Fibroblast of villous mesenchyme (primary cell): ENCODE data around the gene ZNF415. TPM values are rescaled to one million over a fixed set of nuclear protein-coding genes. Genes with fewer than 3 reads are reported as not detected.

Experiments used
- DNase-seq: peaks from one replicate; pipeline ENCODE4 v3.0.0-alpha.2; 2010; ENCODE audit warnings: low read depth
- H3K4me3 ChIP-seq: 2 replicates; pipeline ENCODE4 v1.5.1; 2011; ENCODE audit warnings: low read depth, mild to moderate bottlenecking, low read length
- CTCF ChIP-seq: IDR thresholded peaks from 2 replicates; pipeline ENCODE4 v1.5.1; 2012; ENCODE audit warnings: low read depth, mild to moderate bottlenecking, low read length; ENCODE audit not compliant: insufficient read depth
- total RNA-seq: library from RNA; depleted of rRNA; stranded (reverse); fragments of >200 nt; gene quantifications from 2 replicates; pipeline ENCODE4 v1.2.3, GENCODE V29; 2012

The ZNF415 gene
- 2.2 and 2.6 TPM in 2 replicates for total RNA-seq

GRCh38 chr19:53132141-53132991, at the start of gene ZNF415:
Gene ZNF415 (minus strand): TSS chr19:53132910. CDS start chr19:53122676, 10,234 bp downstream.
- DNase-seq = peak; percentile 81
- no peak for TF ChIP-seq CTCF
- peak within 1 kb of the TSS; percentile 71 for H3K4me3 ChIP-seq

DNA sequence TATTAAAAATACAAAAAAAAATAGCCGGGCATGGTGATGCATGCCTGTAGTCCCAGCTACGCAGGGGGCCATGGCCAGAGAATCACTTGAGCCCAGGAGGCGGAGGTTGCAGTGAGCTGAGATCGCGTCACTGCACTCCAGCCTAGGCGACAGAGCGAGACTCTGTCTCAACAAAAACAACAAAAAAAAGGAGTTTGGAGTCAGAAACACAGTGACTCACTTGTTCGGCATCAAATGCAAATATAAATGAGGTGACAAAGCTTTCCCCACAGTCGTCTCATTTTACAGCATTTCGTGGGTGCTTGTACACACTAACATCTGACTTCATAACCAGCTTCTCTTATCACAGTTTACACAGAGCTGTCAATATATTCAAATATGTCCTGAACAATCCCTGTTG, 49.5 kb upstream of the ZNF415 start:
- DNase-seq = peak; percentile 28
- no peak for TF ChIP-seq CTCF
- H3K4me3 ChIP-seq = no peak overlapping the region

DNA sequence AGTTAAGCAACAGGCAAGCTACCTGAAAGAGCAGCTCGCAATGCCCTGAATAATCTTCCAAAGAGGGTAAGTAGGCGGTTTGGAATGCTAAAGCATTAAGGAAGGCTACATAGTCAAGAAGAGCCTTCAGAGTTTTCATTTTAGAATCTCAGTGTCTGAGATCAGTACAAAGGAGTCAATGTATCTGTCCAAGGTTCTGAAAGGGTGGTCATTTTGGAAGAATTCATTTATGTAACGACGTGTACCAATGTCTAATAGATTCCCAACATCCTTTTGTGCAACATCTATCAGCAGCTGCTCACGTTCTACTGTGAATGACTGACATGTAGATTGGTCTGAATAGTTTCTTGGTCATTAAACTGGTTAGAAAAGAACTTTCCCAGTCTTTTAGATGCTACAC, 45.3 kb upstream of the ZNF415 start:
- TF ChIP-seq CTCF = no peak
- DNase-seq = no peak
- no peak overlapping the region for H3K4me3 ChIP-seq

- no peak overlapping the region for H3K4me3 ChIP-seq
- TF ChIP-seq CTCF = no peak
- peak; percentile 19 for DNase-seq
Measured at GRCh38 chr19:53172889-53173288, 40.2 kb upstream of the ZNF415 start.

- no peak overlapping the region for H3K4me3 ChIP-seq
- DNase-seq = no peak
- no peak for TF ChIP-seq CTCF
Measured at GRCh38 chr19:53165691-53166091, 33.0 kb upstream of the ZNF415 start.

- no peak for TF ChIP-seq CTCF
- DNase-seq = no peak
- H3K4me3 ChIP-seq = no peak overlapping the region
Measured at GRCh38 chr19:53161123-53161522, 28.4 kb upstream of the ZNF415 start.
